Osteocyte (in vitro differentiated cells): ENCODE measurements around the gene METTL1. TPM values are rescaled to one million over a fixed set of nuclear protein-coding genes. Genes with fewer than 3 reads are reported as not detected.

Experiments
- DNase-seq: peaks from one replicate; pipeline ENCODE4 v3.0.0; 2021; ENCODE audit warnings: mixed read lengths; ENCODE audit not compliant: unreplicated experiment; ENCODE audit errors: extremely low spot score
- H3K27ac Mint-ChIP-seq: one replicate; pipeline ENCODE4 v1.8.0; 2021; ENCODE audit warnings: mild to moderate bottlenecking, mixed read lengths; ENCODE audit not compliant: unreplicated experiment
- H3K27me3 Mint-ChIP-seq: one replicate; pipeline ENCODE4 v1.8.0; 2021; ENCODE audit warnings: mixed read lengths; ENCODE audit not compliant: unreplicated experiment
- H3K36me3 Mint-ChIP-seq: one replicate; pipeline ENCODE4 v1.8.0; 2021; ENCODE audit warnings: mixed read lengths; ENCODE audit not compliant: unreplicated experiment
- H3K4me1 Mint-ChIP-seq: one replicate; pipeline ENCODE4 v1.8.0; 2021; ENCODE audit warnings: mixed read lengths; ENCODE audit not compliant: unreplicated experiment
- H3K4me3 Mint-ChIP-seq: one replicate; pipeline ENCODE4 v1.8.0; 2021; ENCODE audit warnings: mild to moderate bottlenecking, moderate library complexity, mixed read lengths; ENCODE audit not compliant: unreplicated experiment
- H3K9me3 Mint-ChIP-seq: one replicate; pipeline ENCODE4 v1.8.0; 2021; ENCODE audit warnings: mixed read lengths; ENCODE audit not compliant: unreplicated experiment
- total RNA-seq: library from RNA; stranded (reverse); gene quantifications from 2 replicates; pipeline ENCODE4 v1.2.1, GENCODE V29; 2021
- TF ChIP-seq, protein P1 (sequence below): fragments of 200-600 bp; sonication (generic); IDR thresholded peaks from 2 replicates; pipeline ENCODE4 v1.5.0; 2021; ENCODE audit warnings: antibody characterized with exemption, mild to moderate bottlenecking, moderate library complexity

Gene METTL1
- total RNA-seq, 1 donor from 2014 or later: 23.9 TPM

DNA sequence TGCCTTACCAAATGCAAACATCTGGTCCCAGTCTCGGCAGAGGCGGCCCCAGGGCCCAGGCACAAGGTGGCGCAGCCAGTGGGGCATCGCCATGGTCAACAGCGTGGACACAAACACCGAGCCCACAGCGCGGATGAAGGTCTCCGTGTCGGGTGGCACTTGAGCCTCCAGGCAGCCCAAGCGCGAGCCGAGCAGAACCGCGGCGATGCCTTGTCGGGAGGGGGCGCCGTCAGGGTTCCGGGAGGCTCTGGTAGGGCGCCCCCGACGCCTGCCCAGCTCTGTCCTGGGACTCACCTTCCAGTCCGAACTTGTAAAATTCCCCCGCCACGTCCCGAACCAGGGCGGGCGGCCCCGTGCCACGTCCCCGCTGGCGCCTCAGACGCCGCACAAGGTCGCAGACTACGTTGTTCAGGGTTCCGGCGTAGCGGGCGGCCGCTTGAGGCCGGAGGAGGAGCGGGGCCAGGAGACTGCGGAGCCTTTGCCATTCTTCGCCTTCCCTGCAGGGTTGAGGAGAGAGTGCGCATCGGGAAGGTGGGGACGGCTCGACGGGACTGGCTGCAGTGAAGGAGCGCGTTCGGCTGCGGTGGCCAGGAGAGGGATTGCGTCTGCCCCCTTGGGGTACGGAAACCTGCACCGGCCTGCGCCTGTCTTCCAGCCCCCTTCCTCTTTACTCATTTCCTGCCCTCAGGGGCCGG, 6.8 kb downstream of the METTL1 start:
- Mint-ChIP-seq H3K27ac (no peak overlapping the region), H3K36me3 (peaks cover 6% of the 10 kb centered on the region), H3K27me3 (peaks cover 33% of the 10 kb centered on the region), H3K9me3 (no peaks in the 10 kb centered on the region), H3K4me1 (peaks cover 21% of the 10 kb centered on the region), H3K4me3 (peak overlapping the region; percentile 67)
- TF ChIP-seq, protein P1, sequence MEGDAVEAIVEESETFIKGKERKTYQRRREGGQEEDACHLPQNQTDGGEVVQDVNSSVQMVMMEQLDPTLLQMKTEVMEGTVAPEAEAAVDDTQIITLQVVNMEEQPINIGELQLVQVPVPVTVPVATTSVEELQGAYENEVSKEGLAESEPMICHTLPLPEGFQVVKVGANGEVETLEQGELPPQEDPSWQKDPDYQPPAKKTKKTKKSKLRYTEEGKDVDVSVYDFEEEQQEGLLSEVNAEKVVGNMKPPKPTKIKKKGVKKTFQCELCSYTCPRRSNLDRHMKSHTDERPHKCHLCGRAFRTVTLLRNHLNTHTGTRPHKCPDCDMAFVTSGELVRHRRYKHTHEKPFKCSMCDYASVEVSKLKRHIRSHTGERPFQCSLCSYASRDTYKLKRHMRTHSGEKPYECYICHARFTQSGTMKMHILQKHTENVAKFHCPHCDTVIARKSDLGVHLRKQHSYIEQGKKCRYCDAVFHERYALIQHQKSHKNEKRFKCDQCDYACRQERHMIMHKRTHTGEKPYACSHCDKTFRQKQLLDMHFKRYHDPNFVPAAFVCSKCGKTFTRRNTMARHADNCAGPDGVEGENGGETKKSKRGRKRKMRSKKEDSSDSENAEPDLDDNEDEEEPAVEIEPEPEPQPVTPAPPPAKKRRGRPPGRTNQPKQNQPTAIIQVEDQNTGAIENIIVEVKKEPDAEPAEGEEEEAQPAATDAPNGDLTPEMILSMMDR: peak; percentile 50
- no peak for DNase-seq

DNA sequence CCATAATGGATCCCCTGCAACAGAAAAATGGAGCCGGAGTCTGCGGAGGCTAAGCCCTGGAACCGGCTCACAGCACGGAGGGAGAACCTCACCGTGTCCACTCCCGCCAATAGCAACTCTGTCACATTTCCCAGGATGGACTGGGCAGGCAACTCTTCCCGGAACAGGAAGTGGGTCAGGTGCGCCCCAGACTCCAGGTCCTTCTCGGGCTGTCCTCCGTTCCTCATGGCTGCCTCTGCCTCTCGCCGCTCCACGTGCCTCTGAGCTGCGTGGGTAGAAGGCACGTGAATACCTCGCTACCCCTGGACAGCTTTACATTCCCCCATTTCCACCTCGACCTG, 7.3 kb downstream of the METTL1 start:
- no peak overlapping the region for H3K27ac Mint-ChIP-seq
- TF ChIP-seq, protein P1: no peak
- H3K36me3 Mint-ChIP-seq: peaks cover 6% of the 10 kb centered on the region
- peaks cover 33% of the 10 kb centered on the region for H3K27me3 Mint-ChIP-seq
- peaks cover 21% of the 10 kb centered on the region for H3K4me1 Mint-ChIP-seq
- H3K4me3 Mint-ChIP-seq: peak overlapping the region; percentile 28
- H3K9me3 Mint-ChIP-seq: no peaks in the 10 kb centered on the region
- DNase-seq: no peak

DNA sequence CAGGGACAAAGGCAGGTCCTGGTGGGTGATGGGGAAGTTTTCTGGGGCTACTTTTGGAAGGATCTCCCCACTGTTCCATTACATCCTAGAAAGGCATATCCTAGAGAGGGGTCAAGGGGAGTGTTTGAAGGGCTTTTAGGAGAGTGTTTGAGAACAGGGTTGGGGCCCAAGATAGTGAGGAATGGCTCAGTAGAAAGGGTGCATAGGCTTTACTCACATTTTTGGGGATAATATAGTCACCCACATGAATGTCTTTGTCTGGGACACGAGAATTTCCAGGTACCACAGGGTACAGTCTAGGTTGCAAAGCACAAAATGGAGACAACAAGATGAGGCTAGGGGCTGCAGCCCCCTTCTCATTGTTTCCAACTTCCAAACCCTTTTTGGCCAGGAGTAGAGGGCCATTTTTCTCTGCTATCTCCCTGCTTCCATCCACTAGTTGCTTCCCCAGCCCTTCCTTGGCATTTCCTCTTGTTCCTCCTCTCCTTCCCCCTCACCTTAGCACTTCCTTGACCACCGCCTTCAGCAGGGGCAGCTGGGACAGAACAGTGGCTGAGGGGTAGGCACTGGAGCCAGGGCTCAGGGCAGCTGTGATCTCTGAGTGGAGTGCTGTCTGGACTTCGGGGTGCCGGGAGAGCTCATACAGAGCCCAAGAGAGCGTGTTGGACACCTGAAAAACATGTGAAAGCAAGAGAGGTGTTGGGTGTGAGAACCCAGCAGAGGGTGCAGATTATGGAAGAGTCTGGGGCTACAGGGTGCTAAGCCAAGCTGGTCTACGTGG, 7.8 kb downstream of the METTL1 start:
- H3K27me3 Mint-ChIP-seq: peaks cover 33% of the 10 kb centered on the region
- peak overlapping the region; percentile 28 for H3K4me3 Mint-ChIP-seq
- no peaks in the 10 kb centered on the region for H3K9me3 Mint-ChIP-seq

DNA sequence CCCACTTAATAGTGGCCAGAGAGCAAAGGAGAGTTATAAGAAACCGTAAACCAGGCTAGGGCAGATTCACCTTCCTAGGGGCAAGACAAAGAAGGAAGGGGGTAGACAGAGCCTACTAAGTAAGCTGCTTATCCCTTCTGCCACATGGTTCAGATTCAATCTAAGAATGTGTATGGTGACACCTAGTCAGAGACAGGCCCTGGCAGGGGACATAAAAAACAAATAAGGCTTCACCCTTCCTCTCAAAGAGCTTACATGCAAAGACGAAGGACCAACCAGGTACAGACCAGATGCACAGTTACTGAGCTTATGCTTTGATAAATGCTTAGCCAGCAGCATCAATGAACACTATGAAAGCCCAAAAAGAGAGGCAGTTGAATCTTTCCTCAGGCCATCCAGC, 9.4 kb downstream of the METTL1 start:
- Mint-ChIP-seq H3K27me3 (peaks cover 33% of the 10 kb centered on the region), H3K4me3 (no peak overlapping the region), H3K27ac (no peak overlapping the region), H3K4me1 (peaks cover 21% of the 10 kb centered on the region), H3K36me3 (peaks cover 11% of the 10 kb centered on the region), H3K9me3 (no peaks in the 10 kb centered on the region)
- no peak for DNase-seq
- TF ChIP-seq, protein P1: no peak

More for the DNA sequence above, 7.8 kb downstream of the METTL1 start:
- Mint-ChIP-seq H3K27ac (no peak overlapping the region), H3K4me1 (peaks cover 21% of the 10 kb centered on the region), H3K36me3 (peaks cover 9% of the 10 kb centered on the region)
- no peak for DNase-seq
- TF ChIP-seq, protein P1: no peak

DNA sequence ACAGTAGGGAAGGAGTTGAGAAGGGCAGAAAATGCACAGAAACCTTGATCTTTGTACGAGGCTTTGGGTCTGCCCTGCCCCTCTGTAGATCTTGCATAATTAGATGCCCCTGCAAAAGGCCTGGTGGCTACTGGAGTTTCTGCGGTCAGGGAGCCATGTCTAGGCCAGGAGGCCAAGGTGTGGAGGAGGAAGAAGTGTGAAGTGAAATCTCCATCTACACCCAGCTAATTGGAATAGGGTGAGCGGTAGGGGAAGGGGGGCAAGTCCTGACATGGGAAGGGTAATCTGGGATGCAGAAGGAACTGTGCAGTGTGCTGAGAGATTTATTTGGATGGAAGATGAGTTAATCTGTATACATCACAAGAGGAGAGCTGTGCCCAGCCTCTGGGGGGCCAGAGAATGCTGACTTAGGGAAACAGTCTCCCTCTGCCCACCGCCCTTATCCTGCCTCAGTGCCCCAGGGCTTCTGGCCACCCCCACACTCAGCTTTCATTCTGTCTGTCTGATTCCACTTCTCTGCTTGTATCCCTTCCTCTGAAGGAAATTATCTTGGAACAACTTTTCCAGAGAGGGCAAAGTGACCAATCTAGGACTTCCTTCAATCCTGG, 10.4 kb downstream of the METTL1 start:
- TF ChIP-seq, protein P1: no peak
- peaks cover 31% of the 10 kb centered on the region for H3K27me3 Mint-ChIP-seq
- no peak for DNase-seq
- no peaks in the 10 kb centered on the region for H3K9me3 Mint-ChIP-seq
- peaks cover 21% of the 10 kb centered on the region for H3K4me1 Mint-ChIP-seq
- H3K4me3 Mint-ChIP-seq: no peak overlapping the region
- peaks cover 11% of the 10 kb centered on the region for H3K36me3 Mint-ChIP-seq
- H3K27ac Mint-ChIP-seq: no peak overlapping the region
